BE2C (cell line): ENCODE results near the gene ZNF423.

ENCODE experiments used
- DNase-seq: peaks from one replicate; pipeline ENCODE4 v3.0.0-alpha.2; 2020
- H3K27me3 ChIP-seq: fragments of 250-450 bp; sonication (Bioruptor Pico); 2 replicates; pipeline ENCODE4 v1.5.1; 2020; ENCODE audit warnings: mild to moderate bottlenecking
- H3K36me3 ChIP-seq: fragments of 250-450 bp; sonication (Bioruptor Pico); 2 replicates; pipeline ENCODE4 v1.5.1; 2020; ENCODE audit warnings: mild to moderate bottlenecking
- H3K4me1 ChIP-seq: fragments of 250-450 bp; sonication (Bioruptor Pico); 2 replicates; pipeline ENCODE4 v1.5.1; 2020
- H3K4me3 ChIP-seq: 2 replicates; pipeline ENCODE4 v1.5.1; 2011; ENCODE audit warnings: low read depth, low read length
- H3K9me3 ChIP-seq: fragments of 250-450 bp; sonication (Bioruptor Pico); 2 replicates; pipeline ENCODE4 v1.5.1; 2020
- CTCF ChIP-seq: IDR thresholded peaks from 2 replicates; pipeline ENCODE4 v1.5.1; 2012; ENCODE audit warnings: mild to moderate bottlenecking, low read depth, low read length

The ZNF423 gene

GRCh38 chr16:49443576-49443975 lies 412.3 kb downstream of the ZNF423 start:
- no peak for TF ChIP-seq CTCF
- no peak overlapping the region for H3K4me3 ChIP-seq
- H3K4me1 ChIP-seq: no peaks in the 10 kb centered on the region

GRCh38 chr16:49442805-49443204 lies 413.1 kb downstream of the ZNF423 start:
- Histone ChIP-seq H3K4me1 (no peaks in the 10 kb centered on the region), H3K36me3 (no peaks in the 10 kb centered on the region), H3K4me3 (no peak overlapping the region), H3K27me3 (no peaks in the 10 kb centered on the region), H3K9me3 (no peaks in the 10 kb centered on the region)
- DNase-seq: no peak
- TF ChIP-seq CTCF: no peak

More at GRCh38 chr16:49443576-49443975, 412.3 kb downstream of the ZNF423 start:
- Histone ChIP-seq H3K9me3 (no peaks in the 10 kb centered on the region), H3K36me3 (no peaks in the 10 kb centered on the region), H3K27me3 (no peaks in the 10 kb centered on the region)
- no peak for DNase-seq

GRCh38 chr16:49441366-49441780 lies 414.5 kb downstream of the ZNF423 start:
- TF ChIP-seq CTCF: peak; percentile 63
- peak overlapping the region; percentile 3; the same call in 1 of the 2 replicates for H3K4me3 ChIP-seq
- peak; percentile 59 for DNase-seq
- no peaks in the 10 kb centered on the region for H3K27me3 ChIP-seq
- H3K4me1 ChIP-seq: no peaks in the 10 kb centered on the region
- H3K9me3 ChIP-seq: no peaks in the 10 kb centered on the region
- H3K36me3 ChIP-seq: no peaks in the 10 kb centered on the region

- H3K36me3 ChIP-seq: no peaks in the 10 kb centered on the region
- H3K27me3 ChIP-seq: no peaks in the 10 kb centered on the region
- H3K4me1 ChIP-seq: no peaks in the 10 kb centered on the region
- no peaks in the 10 kb centered on the region for H3K9me3 ChIP-seq
- DNase-seq: no peak
- peak; percentile 45 for TF ChIP-seq CTCF
- no peak overlapping the region for H3K4me3 ChIP-seq
These were observed 415.5 kb downstream of the ZNF423 start for GRCh38 chr16:49440156-49441065.

- no peak for TF ChIP-seq CTCF
- Histone ChIP-seq H3K9me3 (no peaks in the 10 kb centered on the region), H3K4me1 (no peaks in the 10 kb centered on the region), H3K27me3 (no peaks in the 10 kb centered on the region), H3K36me3 (no peaks in the 10 kb centered on the region), H3K4me3 (no peak overlapping the region)
- DNase-seq: no peak
These were observed 416.2 kb downstream of the ZNF423 start for GRCh38 chr16:49439676-49440075.

- Histone ChIP-seq H3K27me3 (no peaks in the 10 kb centered on the region), H3K9me3 (no peaks in the 10 kb centered on the region), H3K36me3 (no peaks in the 10 kb centered on the region), H3K4me1 (no peaks in the 10 kb centered on the region), H3K4me3 (no peak overlapping the region)
- no peak for DNase-seq
- TF ChIP-seq CTCF: no peak
These were observed 416.9 kb downstream of the ZNF423 start for GRCh38 chr16:49439050-49439449.
